ENCODE data around the gene ZBTB5. TPM values are rescaled to one million over a fixed set of nuclear protein-coding genes. Genes with fewer than 3 reads are reported as not detected.
A peak's percentile ranks its signal among the peaks of the same experiment; 100 is the strongest.
"Not testable (repeated sequence)": the region's sequence is repeated elsewhere in the genome, so short reads cannot be mapped to it uniquely, and the experiment has no call there.

The ZBTB5 gene
- polyA plus RNA-seq (2014; cell fraction: cytosol; rRNA removed) = 31.7 and 35.9 TPM in 2 replicates
- polyA plus RNA-seq (2014; cell fraction: nucleus; rRNA removed) = 19.0 and 21.7 TPM in 2 replicates

- DNase-seq (ENCODE audit: low spot score) = peak; percentile 100
Measured at GRCh38 chr9:37465249-37466036, at the start of gene ZBTB5. TSS of gene ZBTB5 (minus strand) at chr9:37465450. CDS start at chr9:37442551, 22,899 bp downstream.

DNA sequence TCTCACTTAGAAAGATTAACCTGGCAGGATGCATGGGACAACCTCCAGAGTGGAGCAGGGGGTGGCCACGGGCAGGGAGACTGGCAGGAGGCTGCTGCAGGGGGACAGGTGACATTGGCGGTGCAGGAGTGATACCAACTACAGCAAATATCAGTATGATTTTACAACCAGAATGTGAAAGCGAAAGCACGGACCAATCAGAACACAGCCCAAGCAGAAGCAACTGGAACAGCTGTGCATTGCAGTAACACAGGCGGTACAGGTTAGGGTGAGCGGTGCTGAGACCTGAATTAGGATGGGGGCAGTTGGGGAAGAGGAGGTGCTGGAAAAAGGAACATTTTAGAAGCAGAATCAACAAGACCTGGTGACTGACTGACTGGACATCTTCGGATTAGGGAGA, 49.7 kb upstream of the ZBTB5 start:
- no peak for DNase-seq (ENCODE audit: low spot score)

DNA sequence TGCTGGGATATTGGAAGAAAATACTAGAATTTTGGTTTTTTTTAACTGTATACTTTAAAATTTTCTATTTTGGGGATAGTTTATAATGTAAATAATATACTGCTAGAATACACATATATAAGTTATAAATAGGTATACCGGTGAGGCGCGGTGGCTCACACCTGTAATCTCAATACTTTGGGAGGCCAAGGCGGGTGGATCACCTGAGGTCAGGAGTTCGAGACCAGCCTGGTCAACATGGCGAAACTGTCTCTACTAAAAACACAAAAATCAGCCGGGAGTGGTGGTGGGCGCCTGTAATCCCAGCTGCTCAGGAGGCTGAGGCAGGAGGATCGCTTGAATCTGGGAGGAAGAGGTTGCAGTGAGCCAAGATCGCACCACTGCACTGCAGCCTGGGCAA, 49.2 kb upstream of the ZBTB5 start:
- DNase-seq (ENCODE audit: low spot score) = not testable (repeated sequence)

GRCh38 chr9:37512437-37512836, 47.2 kb upstream of the ZBTB5 start:
- no peak for DNase-seq (ENCODE audit: low spot score)

DNA sequence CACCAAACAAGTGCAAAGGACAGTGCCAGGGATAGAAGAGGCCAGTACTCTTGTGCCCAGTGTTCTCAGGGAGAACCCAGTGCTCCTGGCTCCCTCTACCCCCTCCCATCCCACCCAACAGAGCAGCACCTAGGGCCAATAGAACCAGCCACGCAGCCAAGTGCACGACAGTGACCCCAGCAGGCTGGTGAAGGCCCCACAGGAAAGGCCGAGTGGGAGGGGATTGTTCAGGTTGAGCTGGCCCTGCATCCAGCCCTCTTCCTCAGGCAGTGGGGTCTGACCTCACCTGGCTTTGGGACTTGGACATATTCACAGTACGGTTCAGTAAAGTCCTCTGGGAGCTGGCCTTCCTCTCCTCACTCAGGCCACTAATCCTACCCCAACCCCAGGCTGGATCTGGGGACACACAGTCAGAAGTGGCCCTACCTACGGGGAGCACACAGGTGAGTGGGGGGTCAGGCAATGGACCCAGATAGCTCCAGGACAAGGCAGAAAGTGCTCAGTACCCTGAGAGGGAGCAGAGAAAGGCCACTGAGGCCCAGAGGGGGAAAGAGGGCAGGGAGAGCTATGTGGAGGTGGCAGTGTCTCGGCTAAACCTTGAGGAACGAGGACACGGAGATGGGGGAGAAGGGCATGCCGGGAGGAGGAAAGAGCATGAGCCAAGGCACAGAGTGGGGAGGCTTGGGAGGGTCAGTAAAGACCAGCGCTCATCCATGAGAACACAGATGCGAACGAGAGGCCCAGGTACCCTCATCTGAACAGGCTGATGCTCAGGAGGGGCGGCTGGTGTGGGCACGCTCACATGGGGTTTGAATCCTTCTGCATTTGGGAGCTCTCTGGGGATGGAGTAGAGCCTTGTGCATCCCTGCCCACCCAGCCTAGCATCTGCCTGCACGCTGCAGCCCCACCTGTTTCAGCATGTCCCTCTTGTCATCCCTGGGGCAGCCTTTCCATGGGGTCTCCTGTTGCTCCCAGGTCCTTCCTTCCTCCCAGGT, 46.1 kb upstream of the ZBTB5 start:
- DNase-seq (ENCODE audit: low spot score) = peak; percentile 37

GRCh38 chr9:37510053-37510452, 44.8 kb upstream of the ZBTB5 start:
- not testable (repeated sequence) for DNase-seq (ENCODE audit: low spot score)

- no peak for DNase-seq (ENCODE audit: low spot score)
Measured at GRCh38 chr9:37509536-37509935, 44.3 kb upstream of the ZBTB5 start.

DNA sequence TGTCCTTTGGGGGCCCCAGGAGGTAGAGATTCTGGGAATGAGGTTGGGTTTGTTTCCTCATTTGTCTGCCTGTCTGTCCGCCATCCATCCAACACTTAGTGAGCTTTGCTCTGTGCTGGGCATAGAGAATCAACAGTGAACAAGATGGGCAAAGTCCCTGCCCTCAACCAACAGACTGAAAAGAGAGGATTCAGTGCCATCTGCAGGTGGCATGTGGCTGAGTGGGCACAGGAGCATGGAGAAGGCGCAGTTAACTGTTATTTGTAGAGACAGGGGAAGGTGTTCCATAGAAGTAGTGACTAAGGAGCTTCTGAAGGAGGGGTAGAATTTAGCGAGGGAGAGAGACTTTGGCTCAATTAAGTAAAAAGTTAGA, 43.6 kb upstream of the ZBTB5 start:
- no peak for DNase-seq (ENCODE audit: low spot score)

DNA sequence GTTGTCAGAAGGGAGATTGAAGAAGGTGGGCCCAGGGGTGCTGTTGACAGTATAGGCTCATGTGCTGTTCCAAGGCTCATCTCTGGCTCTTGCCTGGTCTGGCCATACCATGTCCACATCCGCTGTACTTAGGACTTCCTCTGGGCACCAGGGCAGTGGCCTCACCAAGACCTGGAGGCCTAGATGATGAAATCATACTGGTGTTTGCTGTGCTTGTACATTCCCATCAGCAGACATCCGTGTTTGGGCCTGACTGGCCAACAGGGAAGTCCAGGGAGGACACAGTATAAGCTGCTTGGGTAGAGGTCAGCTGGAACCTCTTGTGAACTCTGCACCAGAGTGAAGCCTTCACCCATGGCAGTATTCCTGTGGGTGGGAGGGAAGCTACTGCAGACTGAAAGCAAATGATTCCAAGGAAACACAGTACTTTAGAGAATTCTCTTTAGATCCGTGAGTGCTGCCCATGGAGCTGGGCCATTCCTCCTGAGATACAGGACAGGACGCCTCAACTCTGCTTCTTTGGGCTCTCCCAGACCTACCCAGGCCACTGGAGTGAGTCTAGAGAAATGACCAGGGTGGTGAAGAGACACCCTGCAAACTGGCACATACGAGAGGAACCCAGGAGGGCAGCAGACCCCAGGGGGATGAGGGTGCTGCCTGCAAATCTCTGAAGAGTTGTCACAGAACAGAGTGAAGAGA, 43.0 kb upstream of the ZBTB5 start:
- DNase-seq (ENCODE audit: low spot score) = no peak

DNA sequence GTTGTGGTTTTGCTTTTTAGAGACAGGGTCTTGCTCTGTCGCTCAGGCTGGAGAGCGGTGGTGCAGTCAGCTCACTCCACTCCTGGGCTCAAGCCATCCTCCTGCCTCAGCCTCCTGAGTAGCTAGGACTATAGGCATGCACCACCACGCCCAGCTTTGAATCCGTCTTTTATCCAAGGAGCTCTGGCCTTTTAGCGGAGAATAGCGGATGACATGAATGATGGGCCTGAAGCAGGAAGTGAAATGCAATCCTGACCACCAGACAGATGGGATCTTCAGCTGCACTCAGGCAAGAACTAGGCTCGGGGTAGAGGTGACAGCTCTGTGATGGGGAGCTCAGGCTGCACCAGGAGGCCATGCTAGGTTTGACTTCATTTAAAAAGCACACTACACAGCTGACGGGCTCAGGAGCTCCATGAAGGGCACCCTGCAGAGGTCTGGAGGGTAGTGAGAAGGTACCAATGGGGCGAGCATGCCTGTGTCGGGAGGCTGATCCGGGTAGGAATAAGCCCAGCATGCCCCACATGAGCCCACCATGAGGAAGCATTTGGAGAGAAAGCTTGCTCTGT, 42.4 kb upstream of the ZBTB5 start:
- DNase-seq (ENCODE audit: low spot score) = no peak

- DNase-seq (ENCODE audit: low spot score) = no peak
Measured at GRCh38 chr9:37504605-37505004, 39.4 kb upstream of the ZBTB5 start.

GRCh38 chr9:37503736-37504135, 38.5 kb upstream of the ZBTB5 start:
- DNase-seq (ENCODE audit: low spot score) = no peak

GRCh38 chr9:37501957-37502596, 36.8 kb upstream of the ZBTB5 start:
- no peak for DNase-seq (ENCODE audit: low spot score)

- no peak for DNase-seq (ENCODE audit: low spot score)
Measured at GRCh38 chr9:37499297-37499696, 34.0 kb upstream of the ZBTB5 start.

DNA sequence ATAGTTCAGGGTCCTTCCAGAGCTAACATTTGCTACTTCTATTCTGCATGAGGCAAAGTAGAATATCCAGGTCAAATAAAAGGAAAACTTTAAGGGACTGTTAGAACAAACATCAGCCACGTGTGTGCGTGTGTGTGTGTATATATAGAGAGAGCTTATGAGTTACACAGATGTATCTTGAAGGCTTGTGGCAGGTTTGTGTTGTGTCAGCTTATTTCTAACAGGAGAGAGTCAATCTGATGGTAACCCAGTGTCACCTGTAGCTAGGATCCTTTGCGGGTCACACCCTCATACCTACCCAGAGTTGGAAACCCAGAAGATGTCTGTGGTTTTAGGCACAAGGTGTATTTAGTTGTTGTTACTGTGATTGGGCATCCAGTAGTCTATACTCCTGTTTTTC, 33.2 kb upstream of the ZBTB5 start:
- DNase-seq (ENCODE audit: low spot score) = no peak

- no peak for DNase-seq (ENCODE audit: low spot score)
Measured at GRCh38 chr9:37497320-37497719, 32.1 kb upstream of the ZBTB5 start.

- DNase-seq (ENCODE audit: low spot score) = no peak
Measured at GRCh38 chr9:37496020-37496419, 30.8 kb upstream of the ZBTB5 start.

- no peak for DNase-seq (ENCODE audit: low spot score)
Measured at GRCh38 chr9:37495571-37495970, 30.3 kb upstream of the ZBTB5 start.

GRCh38 chr9:37491939-37492338, 26.7 kb upstream of the ZBTB5 start:
- no peak for DNase-seq (ENCODE audit: low spot score)

DNA sequence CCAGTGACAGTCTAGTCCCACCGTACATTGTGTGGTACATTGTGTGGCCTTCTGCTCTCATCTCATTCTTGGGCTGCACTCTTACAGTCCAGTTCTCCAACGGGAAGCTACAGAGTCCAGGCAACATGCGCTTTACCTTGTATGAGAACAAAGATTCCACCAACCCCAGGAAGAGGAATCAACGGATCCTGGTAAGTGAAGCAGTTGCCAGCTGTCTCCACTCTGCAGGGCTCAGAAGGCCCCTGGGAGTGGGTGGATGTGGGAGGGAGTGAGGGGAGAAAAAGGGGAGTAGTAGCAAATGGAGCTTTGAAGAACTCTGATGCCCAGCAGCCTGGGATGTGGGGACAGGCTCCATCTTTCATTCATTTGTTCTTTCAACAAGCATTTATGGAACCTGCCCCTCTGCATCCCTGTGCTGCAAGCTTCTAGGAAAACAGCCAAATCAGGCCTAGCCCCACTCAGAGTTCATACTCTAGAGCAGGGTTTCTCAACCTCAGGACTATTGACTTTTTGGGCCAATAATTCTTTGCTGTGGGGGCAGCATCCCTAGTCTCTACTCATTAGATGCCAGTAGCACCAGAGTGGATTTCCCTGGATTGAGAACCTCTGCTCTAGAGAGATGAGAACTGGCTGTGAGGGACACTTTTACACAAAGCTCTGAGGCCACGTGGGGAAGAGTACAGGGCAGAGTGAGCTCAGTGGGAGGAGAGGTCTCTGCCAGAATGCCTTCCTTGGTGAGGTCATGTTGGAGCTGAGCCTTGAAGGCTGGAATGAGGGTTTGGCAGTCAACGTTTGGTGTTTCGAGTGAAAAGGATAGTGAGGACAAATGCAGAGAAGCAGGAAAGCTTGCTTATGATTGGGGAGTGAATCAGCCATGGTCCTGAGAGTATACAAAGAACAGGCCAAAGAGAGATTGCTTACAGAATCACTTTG, 21.6 kb upstream of the ZBTB5 start:
- peak; percentile 23 for DNase-seq (ENCODE audit: low spot score)

All from SK-N-DZ (cell line).